ENCODE data around the gene JMJD8. TPM values are rescaled to one million over a fixed set of nuclear protein-coding genes. Genes with fewer than 3 reads are reported as not detected.

The JMJD8 gene
- total and polyA plus RNA-seq, 9 donors: 10.2 to 73.9 (median 56.8) TPM

DNA sequence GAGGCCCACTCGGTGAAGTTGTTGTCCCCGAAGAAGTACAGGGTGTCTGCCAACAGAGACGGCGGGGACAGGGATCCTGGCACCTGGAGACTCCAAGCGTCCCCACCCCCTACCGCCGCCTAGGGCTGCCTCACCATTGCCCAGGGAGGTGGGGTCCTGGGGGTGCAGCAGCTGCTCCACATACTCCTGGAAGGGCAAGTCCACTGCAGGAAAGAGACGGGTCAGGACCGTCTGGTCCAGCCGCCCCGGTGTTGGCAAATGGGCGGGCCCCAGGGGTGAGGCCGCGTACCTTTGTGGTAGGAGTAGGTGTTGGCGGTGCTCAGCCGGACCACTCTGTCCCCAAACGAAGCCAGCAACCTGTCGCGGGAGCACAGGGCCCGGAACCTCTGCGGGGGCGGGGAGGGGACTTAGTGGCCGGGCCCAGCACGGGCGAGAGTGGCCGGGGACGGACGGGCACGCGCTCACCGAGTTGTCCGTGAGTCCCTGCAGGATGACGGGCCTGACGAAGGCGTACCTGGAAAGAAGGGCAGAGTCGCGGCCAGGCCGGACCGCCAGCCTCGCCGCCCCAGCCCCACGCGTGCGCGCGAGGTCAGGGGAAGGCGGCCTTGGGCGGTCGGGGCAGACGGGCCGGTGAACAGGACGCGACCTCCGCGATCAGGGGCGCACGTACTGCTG lies 601 bp downstream of the JMJD8 start:
- 10 to 18% (median 11%) methylated on average over 27 to 57 of the region's 57 CpGs for WGBS, 3 donors
- Histone ChIP-seq H3K27ac (peak overlapping the region in 1 of 2 donors; percentile 36), H3K4me1 (ENCODE audit: insufficient read depth) (peaks cover 28% of the 10 kb centered on the region), H3K27me3 (no peaks in the 10 kb centered on the region), H3K9me3 (no peaks in the 10 kb centered on the region), H3K4me3 (peak overlapping the region; percentile 59), H3K36me3 (no peaks in the 10 kb centered on the region)
- intact Hi-C loops (cut with DNase I): no loop called here
- peak in 4 of 5 donors; percentile 28 to 57 (median 54) for DNase-seq
- TF ChIP-seq EP300 (IDR thresholded peaks at IDR 0.05) (no peak), POLR2A (IDR thresholded peaks at IDR 0.05) (no peak)
- TF ChIP-seq, protein P1, sequence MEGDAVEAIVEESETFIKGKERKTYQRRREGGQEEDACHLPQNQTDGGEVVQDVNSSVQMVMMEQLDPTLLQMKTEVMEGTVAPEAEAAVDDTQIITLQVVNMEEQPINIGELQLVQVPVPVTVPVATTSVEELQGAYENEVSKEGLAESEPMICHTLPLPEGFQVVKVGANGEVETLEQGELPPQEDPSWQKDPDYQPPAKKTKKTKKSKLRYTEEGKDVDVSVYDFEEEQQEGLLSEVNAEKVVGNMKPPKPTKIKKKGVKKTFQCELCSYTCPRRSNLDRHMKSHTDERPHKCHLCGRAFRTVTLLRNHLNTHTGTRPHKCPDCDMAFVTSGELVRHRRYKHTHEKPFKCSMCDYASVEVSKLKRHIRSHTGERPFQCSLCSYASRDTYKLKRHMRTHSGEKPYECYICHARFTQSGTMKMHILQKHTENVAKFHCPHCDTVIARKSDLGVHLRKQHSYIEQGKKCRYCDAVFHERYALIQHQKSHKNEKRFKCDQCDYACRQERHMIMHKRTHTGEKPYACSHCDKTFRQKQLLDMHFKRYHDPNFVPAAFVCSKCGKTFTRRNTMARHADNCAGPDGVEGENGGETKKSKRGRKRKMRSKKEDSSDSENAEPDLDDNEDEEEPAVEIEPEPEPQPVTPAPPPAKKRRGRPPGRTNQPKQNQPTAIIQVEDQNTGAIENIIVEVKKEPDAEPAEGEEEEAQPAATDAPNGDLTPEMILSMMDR (IDR thresholded peaks at IDR 0.05): no peak

DNA sequence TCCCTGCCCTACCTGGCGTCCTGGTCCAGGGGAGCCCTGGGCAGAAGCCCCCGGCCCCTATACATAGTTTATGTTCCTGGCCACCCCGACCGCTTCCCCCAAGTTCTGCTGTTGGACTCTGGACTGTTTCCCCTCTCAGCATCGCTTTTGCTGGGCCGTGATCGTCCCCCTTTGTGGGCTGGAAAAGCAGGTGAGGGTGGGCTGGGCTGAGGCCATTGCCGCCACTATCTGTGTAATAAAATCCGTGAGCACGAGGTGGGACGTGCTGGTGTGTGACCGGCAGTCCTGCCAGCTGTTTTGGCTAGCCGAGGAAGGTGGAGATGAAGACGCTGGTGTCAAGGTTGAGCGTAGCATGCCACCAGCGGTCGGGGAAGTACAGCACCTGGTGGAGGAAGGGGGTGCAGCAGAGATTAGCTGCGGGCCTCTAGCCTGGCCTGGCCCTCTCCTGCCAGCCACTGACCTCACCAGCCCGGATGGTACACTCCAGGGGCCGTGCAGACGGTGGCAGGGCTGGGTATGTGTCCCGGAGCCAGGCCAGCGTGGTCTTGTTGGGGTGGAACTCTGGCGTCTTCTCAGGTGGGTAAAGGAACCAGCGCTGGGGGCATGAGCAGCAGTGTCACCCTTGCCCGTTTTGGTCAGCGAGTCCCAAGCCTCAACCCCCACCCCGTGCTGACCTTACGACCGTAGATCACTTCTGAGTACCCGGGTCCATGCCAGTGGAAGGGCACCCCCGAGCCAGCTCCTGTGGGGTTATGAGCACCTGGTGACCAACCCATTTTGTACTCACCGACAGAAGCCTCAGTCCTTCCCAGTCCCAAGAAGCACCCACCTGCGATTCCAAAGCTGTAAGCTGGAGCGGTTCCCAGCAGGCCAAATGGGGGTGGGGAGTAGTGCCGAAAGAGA lies 1.4 kb downstream of the JMJD8 start:
- H3K36me3 ChIP-seq: no peaks in the 10 kb centered on the region
- no peak overlapping the region for H3K4me3 ChIP-seq
- intact Hi-C loops (cut with DNase I): no loop called here
- peak in 3 of 5 donors; percentile 29 to 51 (median 44) for DNase-seq
- no peak overlapping the region for H3K27ac ChIP-seq
- H3K9me3 ChIP-seq: no peaks in the 10 kb centered on the region
- WGBS, 3 donors: 61 to 70% (median 62%) methylated on average over 36 of the region's 36 CpGs
- peaks cover 27% of the 10 kb centered on the region for H3K4me1 ChIP-seq (ENCODE audit: insufficient read depth)
- TF ChIP-seq EP300 (IDR thresholded peaks at IDR 0.05): no peak
- TF ChIP-seq, protein P1 (IDR thresholded peaks at IDR 0.05): peak in 1 of 3 donors; percentile 7
- H3K27me3 ChIP-seq: no peaks in the 10 kb centered on the region

DNA sequence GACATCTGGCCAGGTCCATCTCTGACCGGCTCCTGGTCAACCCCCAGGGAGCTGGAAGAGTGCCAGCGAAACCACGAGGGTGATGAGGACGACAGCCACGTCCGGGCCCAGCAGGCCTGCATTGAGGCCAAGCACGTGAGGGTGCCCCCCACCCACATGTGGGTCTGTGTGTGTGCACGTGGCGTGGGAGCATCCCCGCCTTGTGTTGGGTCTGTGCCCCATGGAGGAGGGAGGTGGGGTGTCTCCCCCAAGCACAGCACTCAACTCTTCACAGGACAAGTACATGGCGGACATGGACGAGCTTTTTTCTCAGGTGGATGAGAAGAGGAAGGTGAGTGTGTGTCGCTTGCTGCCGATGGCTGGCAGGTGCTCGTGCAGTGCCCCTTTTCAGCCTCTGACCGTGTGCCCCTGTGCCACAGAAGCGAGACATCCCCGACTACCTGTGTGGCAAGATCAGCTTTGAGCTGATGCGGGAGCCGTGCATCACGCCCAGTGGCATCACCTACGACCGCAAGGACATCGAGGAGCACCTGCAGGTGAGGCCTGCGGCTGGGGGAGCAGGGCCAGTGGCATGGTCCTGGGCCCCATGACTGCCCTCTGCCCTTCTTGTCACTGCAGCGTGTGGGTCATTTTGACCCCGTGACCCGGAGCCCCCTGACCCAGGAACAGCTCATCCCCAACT lies 2.2 kb downstream of the JMJD8 start:
- H3K27ac ChIP-seq: no peak overlapping the region
- H3K36me3 ChIP-seq: no peaks in the 10 kb centered on the region
- TF ChIP-seq POLR2A (IDR thresholded peaks at IDR 0.05): no peak
- TF ChIP-seq EP300 (IDR thresholded peaks at IDR 0.05): no peak
- intact Hi-C loops (cut with DNase I): no loop called here
- peak; percentile 50 to 75 (median 68) for DNase-seq
- no peak overlapping the region for H3K4me3 ChIP-seq
- peaks cover 27% of the 10 kb centered on the region for H3K4me1 ChIP-seq (ENCODE audit: insufficient read depth)
- no peaks in the 10 kb centered on the region for H3K9me3 ChIP-seq
- 65 to 76% (median 66%) methylated on average over 28 of the region's 28 CpGs for WGBS, 3 donors
- H3K27me3 ChIP-seq: no peaks in the 10 kb centered on the region

DNA sequence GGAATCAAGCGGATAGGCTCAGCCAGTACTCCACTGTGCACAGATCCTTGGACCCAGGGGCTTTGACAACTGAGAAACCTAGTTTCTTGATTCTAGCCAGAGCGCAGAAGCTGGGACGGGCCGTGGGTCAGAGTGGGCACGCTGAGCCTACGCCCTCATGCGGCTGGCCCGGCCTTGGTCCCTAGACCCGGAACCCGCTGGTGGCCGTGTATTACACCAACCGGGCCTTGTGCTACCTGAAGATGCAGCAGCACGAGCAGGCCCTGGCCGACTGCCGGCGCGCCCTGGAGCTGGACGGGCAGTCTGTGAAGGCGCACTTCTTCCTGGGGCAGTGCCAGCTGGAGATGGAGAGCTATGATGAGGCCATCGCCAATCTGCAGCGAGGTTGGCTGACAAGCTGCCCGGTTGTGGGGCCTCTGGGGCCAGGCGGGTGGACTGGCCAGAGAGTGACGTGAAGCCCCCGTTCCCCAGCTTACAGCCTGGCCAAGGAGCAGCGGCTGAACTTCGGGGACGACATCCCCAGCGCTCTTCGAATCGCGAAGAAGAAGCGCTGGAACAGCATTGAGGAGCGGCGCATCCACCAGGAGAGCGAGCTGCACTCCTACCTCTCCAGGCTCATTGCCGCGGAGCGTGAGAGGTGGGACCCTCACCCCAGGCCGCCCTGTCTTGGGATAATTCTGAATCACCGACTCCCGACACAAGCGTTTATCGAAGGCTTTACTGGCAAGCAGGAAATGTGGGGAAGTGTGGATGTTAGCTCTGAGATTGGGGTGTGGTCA lies 3.0 kb downstream of the JMJD8 start:
- intact Hi-C loops (cut with DNase I): no loop called here
- no peaks in the 10 kb centered on the region for H3K9me3 ChIP-seq
- H3K27ac ChIP-seq: peak overlapping the region in 1 of 2 donors; percentile 97
- peak; percentile 58 to 76 (median 70) for DNase-seq
- no peaks in the 10 kb centered on the region for H3K36me3 ChIP-seq
- TF ChIP-seq POLR2A (IDR thresholded peaks at IDR 0.05): no peak
- TF ChIP-seq, protein P1 (IDR thresholded peaks at IDR 0.05): no peak
- no peak for TF ChIP-seq EP300 (IDR thresholded peaks at IDR 0.05)
- peak overlapping the region; percentile 57 for H3K4me3 ChIP-seq
- WGBS, 3 donors: 40 to 47% (median 41%) methylated on average over 42 to 44 of the region's 44 CpGs
- no peaks in the 10 kb centered on the region for H3K27me3 ChIP-seq
- H3K4me1 ChIP-seq (ENCODE audit: insufficient read depth): peaks cover 27% of the 10 kb centered on the region

Measured in ovary (tissue), 9 donors.